ENCODE measurements around the gene GREM2.

The GREM2 gene

DNA sequence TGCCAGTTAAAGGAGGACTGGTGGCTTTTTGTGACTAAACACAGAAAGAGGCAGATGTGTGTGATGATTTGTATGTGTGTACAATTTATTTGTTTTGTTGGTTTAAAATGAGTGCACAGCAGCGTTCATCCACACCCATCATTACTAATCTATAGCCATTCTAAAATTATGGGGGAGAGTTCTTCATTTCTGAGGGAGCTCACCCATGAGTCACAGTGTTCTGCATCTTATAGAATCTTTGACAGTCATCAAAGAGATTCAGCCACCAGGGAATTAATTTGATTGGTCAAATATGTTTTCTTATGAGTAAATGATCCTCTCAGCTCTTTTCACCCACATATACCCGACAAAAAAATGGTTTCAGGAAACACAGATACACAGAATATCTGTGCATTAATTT is 147.9 kb downstream of the GREM2 start:
- ChIA-PET CTCF (interaction anchor here (1.1 to 3.2 kb wide), 2 partner anchors 9 to 71 kb away, joined by 4 to 13 read pairs; no protein-coding TSS in a partner anchor), POLR2A (no interaction called here)
- TF ChIP-seq CTCF (IDR thresholded peaks at IDR 0.05; ENCODE audit: insufficient read depth, low read length, missing control alignments), result no peak
- no peak overlapping the region for H3K4me3 ChIP-seq (ENCODE audit: low read depth, low read length)
- DNase-seq (ENCODE audit: low read depth, low spot score), result no peak

DNA sequence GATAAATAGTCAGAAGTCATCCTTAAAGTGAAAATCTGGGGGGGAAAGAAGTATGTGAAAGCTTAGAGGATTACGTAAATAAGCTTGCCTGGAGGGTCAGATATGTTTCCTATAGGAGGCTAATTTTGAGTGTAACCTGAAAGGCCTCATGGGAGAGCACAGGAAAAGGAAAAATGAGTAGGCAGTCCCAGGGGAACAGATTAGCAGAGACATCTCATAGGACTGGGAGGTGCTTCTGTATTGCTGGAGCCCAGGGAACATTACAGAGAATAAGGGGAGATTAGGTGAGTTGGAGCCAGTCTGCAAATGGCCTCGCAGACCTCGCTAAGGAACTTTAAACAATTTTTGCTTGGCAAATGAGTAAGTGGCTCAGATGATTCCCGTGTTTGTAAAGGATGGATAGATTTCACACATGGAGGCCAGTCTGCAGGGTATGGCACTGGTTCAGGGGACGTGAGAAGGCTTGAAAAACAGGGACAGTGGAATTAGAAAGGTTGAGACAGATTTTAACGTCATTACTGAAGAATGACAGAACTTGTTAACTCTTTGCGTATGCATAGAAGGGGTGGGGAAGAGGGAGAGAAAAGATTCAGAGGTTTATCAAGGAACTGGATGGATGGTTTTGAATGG is 149.1 kb downstream of the GREM2 start:
- DNase-seq (ENCODE audit: low read depth, low spot score), result no peak
- TF ChIP-seq CTCF (IDR thresholded peaks at IDR 0.05; ENCODE audit: insufficient read depth, low read length, missing control alignments), result no peak
- ChIA-PET POLR2A (no interaction called here), CTCF (no interaction called here)
- no peak overlapping the region for H3K4me3 ChIP-seq (ENCODE audit: low read depth, low read length)

- ChIA-PET POLR2A (no interaction called here), CTCF (no interaction called here)
- H3K4me3 ChIP-seq (ENCODE audit: low read depth, low read length), result no peak overlapping the region
- no peak for TF ChIP-seq CTCF (IDR thresholded peaks at IDR 0.05; ENCODE audit: insufficient read depth, low read length, missing control alignments)
- DNase-seq (ENCODE audit: low read depth, low spot score), result no peak
Measured at GRCh38 chr1:240462277-240462676, 149.7 kb downstream of the GREM2 start.

- no peak for DNase-seq (ENCODE audit: low read depth, low spot score)
- ChIA-PET CTCF (interaction anchor here (1.1 to 6.0 kb wide), 7 partner anchors 12 to 235 kb away, joined by 3 to 37 read pairs (median 9); no protein-coding TSS in a partner anchor), POLR2A (no interaction called here)
- TF ChIP-seq CTCF (IDR thresholded peaks at IDR 0.05; ENCODE audit: insufficient read depth, low read length, missing control alignments), result no peak
- no peak overlapping the region for H3K4me3 ChIP-seq (ENCODE audit: low read depth, low read length)
Measured at GRCh38 chr1:240457203-240457602, 154.8 kb downstream of the GREM2 start.

DNA sequence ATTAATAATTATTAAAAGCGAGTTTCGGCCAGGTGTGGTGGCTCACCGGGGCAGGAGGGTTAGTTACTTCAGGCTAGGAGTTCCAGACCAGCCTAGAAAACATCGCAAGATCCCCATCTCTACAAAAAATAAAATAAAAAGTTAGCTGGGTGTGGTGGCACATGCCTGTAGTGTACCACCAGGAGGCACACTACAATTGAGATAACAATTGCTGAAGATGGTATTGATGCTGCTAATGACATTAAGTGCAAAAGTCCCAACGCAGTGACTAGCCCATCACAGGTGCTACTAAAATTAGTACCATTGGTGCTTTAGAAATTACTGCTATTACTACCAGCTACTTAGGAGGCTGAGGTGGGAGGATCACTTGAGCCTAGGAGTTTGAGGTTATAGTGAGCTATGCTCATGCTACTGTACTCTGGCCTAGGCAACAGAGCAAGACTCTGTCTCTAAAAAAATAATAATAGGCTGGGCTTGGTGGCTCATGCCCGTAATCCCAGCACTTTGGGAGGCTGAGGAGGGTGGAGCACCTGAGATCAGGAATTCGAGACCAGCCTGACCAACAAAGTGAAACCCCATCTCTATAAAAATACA is 156.6 kb downstream of the GREM2 start:
- ChIA-PET CTCF (interaction anchor here (0.5 to 6.0 kb wide), 15 partner anchors 10 to 269 kb away, joined by 3 to 37 read pairs (median 4); partner anchors contain the start of gene GREM2), POLR2A (no interaction called here)
- no peak for DNase-seq (ENCODE audit: low read depth, low spot score)
- no peak overlapping the region for H3K4me3 ChIP-seq (ENCODE audit: low read depth, low read length)
- peak; percentile 23 for TF ChIP-seq CTCF (IDR thresholded peaks at IDR 0.05; ENCODE audit: insufficient read depth, low read length, missing control alignments)

DNA sequence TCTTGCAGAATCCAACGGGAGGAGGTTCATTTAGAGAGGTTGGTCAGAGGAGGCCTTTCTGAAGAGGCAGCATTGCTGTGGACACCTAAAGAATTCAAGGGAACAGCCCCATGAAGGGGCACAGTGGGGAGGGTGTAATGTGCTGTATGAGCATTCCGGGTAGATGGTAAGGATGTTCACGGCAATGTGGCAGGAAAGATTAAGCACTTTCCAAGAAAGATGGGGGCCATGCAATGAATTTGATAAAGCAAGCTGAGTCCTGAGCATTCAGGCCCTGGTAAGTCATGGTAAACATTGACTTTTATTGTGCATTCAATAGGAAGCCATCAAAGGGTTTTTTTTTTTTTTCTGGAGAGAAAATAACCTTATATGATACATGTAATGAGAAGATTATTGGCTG is 166.6 kb downstream of the GREM2 start:
- TF ChIP-seq CTCF (IDR thresholded peaks at IDR 0.05; ENCODE audit: insufficient read depth, low read length, missing control alignments), result no peak
- no peak overlapping the region for H3K4me3 ChIP-seq (ENCODE audit: low read depth, low read length)
- ChIA-PET CTCF (interaction anchor here (4.0 kb wide), 1 partner anchor 10 kb away, joined by 24 read pairs; no protein-coding TSS in a partner anchor), POLR2A (interaction anchor here (0.6 kb wide), 1 partner anchor 104 kb away, joined by 3 read pairs; no protein-coding TSS in a partner anchor)
- no peak for DNase-seq (ENCODE audit: low read depth, low spot score)

Data from AG04449 (cell line).